Gastroesophageal sphincter (tissue), 3 donors: ENCODE measurements around the gene CDC42BPG.

Experiments used
- POLR2AphosphoS5 ChIP-seq: sonication (generic); formaldehyde crosslinking; IDR thresholded peaks from one replicate; pipeline ENCODE4 v1.6.1; 2017; ENCODE audit warnings: antibody characterized with exemption
- TF ChIP-seq, protein P1 (sequence below), 4 experiments: fragments of 200-600 bp in 2 of 4; fragments of 450-650 bp in 2 of 4; sonication (generic) in 1 of 4; IDR thresholded peaks; one replicate each; pipeline ENCODE4 v1.5.1; 2017 to 2019; ENCODE audit warnings: antibody characterized with exemption in 4 of 4, mild to moderate bottlenecking in 2 of 4, moderate library complexity in 2 of 4

DNA sequence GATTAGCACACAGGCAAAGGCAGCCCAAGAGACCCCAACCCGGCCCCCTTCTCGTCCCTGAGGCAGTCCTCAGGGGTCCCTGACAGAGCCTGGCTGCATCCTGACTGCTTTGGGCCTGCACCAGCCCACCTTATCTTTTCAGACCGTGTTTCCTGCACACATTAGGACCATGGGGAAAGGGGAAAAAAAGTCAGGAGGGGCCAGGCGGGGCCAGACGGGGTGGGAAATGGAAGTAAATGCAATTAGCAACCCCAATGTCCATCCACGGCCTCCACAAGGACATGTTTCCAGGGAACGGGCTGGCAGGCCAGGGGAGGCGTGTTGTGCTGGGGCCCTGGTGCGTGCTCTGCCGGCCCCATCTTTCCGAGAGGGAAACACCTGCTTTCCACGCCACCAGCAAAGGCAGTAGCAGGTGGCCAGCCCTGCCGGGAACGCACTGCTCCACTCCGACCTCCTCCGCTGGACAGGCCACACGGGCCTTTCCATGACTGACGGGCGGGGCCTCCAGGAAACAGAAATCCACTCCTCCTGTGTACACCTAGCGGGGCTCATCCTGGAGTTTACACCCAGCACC lies 26.5 kb upstream of the CDC42BPG start:
- TF ChIP-seq, protein P1, sequence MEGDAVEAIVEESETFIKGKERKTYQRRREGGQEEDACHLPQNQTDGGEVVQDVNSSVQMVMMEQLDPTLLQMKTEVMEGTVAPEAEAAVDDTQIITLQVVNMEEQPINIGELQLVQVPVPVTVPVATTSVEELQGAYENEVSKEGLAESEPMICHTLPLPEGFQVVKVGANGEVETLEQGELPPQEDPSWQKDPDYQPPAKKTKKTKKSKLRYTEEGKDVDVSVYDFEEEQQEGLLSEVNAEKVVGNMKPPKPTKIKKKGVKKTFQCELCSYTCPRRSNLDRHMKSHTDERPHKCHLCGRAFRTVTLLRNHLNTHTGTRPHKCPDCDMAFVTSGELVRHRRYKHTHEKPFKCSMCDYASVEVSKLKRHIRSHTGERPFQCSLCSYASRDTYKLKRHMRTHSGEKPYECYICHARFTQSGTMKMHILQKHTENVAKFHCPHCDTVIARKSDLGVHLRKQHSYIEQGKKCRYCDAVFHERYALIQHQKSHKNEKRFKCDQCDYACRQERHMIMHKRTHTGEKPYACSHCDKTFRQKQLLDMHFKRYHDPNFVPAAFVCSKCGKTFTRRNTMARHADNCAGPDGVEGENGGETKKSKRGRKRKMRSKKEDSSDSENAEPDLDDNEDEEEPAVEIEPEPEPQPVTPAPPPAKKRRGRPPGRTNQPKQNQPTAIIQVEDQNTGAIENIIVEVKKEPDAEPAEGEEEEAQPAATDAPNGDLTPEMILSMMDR (IDR thresholded peaks at IDR 0.05), result no peak
- TF ChIP-seq POLR2AphosphoS5, result no peak
